HG03342 (cell line): ENCODE results near the gene ADM.

Experiments
- ATAC-seq: cut with Tn5 transposase; IDR thresholded peaks from one replicate; pipeline ENCODE4 v1.9.1; 2021; ENCODE audit warnings: mild to moderate bottlenecking, moderate library complexity; ENCODE audit not compliant: unreplicated experiment

The ADM gene

GRCh38 chr11:10326012-10326964 lies 21.4 kb downstream of the ADM start:
- ATAC-seq: no peak

GRCh38 chr11:10327254-10327653 lies 22.4 kb downstream of the ADM start:
- no peak for ATAC-seq

GRCh38 chr11:10328314-10329098 lies 23.6 kb downstream of the ADM start:
- ATAC-seq: no peak

GRCh38 chr11:10329356-10329755 lies 24.5 kb downstream of the ADM start:
- ATAC-seq: no peak

- no peak for ATAC-seq
These were observed 25.1 kb downstream of the ADM start for GRCh38 chr11:10329935-10330334.

- no peak for ATAC-seq
These were observed 26.8 kb downstream of the ADM start for GRCh38 chr11:10331548-10332289.

GRCh38 chr11:10333490-10333889 lies 28.6 kb downstream of the ADM start:
- no peak for ATAC-seq

- no peak for ATAC-seq
These were observed 33.4 kb downstream of the ADM start for GRCh38 chr11:10338287-10338686.

- no peak for ATAC-seq
These were observed 43.9 kb downstream of the ADM start for GRCh38 chr11:10348650-10349280.

GRCh38 chr11:10349281-10349665 lies 44.4 kb downstream of the ADM start:
- ATAC-seq: no peak

GRCh38 chr11:10349806-10350205 lies 44.9 kb downstream of the ADM start:
- no peak for ATAC-seq

GRCh38 chr11:10350334-10350733 lies 45.5 kb downstream of the ADM start:
- ATAC-seq: no peak

- ATAC-seq: no peak
These were observed 46.5 kb downstream of the ADM start for GRCh38 chr11:10351435-10351764.

- ATAC-seq: no peak
These were observed 47.1 kb downstream of the ADM start for GRCh38 chr11:10351765-10352641.

GRCh38 chr11:10352921-10353550 lies 48.2 kb downstream of the ADM start:
- no peak for ATAC-seq

- no peak for ATAC-seq
These were observed 49.5 kb downstream of the ADM start for GRCh38 chr11:10354389-10354788.

- ATAC-seq: no peak
These were observed 50.4 kb downstream of the ADM start for GRCh38 chr11:10355257-10355661.

GRCh38 chr11:10356161-10356560 lies 51.3 kb downstream of the ADM start:
- ATAC-seq: no peak
